Measurements from ENCODE around the gene COL16A1. TPM values are rescaled to one million over a fixed set of nuclear protein-coding genes. Genes with fewer than 3 reads are reported as not detected.

COL16A1 gene
- total RNA-seq: 100 to 1,000 TPM in 3 of 4 donors, 10 to 100 TPM in 1; 67.2 to 169 (median 149) TPM

GRCh38 chr1:31703431-31704270 is at the start of gene COL16A1:
TSS of gene COL16A1 (minus strand) at chr1:31704017. CDS start at chr1:31702193, 1,824 bp downstream.
- Histone ChIP-seq H3K27me3 (no peaks in the 10 kb centered on the region), H3K4me1 (peaks cover 7 to 71% (median 50%) of the 10 kb centered on the region in 3 donors)
- WGBS, 2 donors (ENCODE audit: low coverage in 1 of 2): no CpG with 5 or more reads among the region's 40 CpGs

GRCh38 chr1:31752952-31753475 is 49.2 kb upstream of the COL16A1 start:
- peaks cover 0 to 14% (median 9%) of the 10 kb centered on the region in 3 donors for H3K4me1 ChIP-seq
- 74% methylated on average over 9 of the region's 12 CpGs; no CpG with 5 or more reads in 1 of the 2 donors for WGBS, 2 donors (ENCODE audit: low coverage in 1 of 2)
- H3K27me3 ChIP-seq: peaks cover 5% of the 10 kb centered on the region
- no peak for TF ChIP-seq POLR2A (IDR thresholded peaks at IDR 0.05)
- TF ChIP-seq CTCF (IDR thresholded peaks at IDR 0.05): no peak
- TF ChIP-seq EP300 (IDR thresholded peaks at IDR 0.05): no peak
- H3K9me3 ChIP-seq: no peaks in the 10 kb centered on the region
- H3K4me3 ChIP-seq: no peak overlapping the region
- H3K27ac ChIP-seq: no peak overlapping the region
- H3K36me3 ChIP-seq: no peaks in the 10 kb centered on the region
- ATAC-seq: no peak

More at GRCh38 chr1:31703431-31704270, at the start of gene COL16A1:
- Histone ChIP-seq H3K27ac (peak within 1 kb of the TSS; percentile 44 to 92 (median 88)), H3K9me3 (no peaks in the 10 kb centered on the region), H3K4me3 (peak within 1 kb of the TSS; percentile 32 to 57), H3K36me3 (peaks cover 0 to 12% of the 10 kb centered on the region in 2 donors)
- peak; percentile 75 for ATAC-seq
- TF ChIP-seq CTCF (IDR thresholded peaks at IDR 0.05): peak in 2 of 4 experiments; percentile 13 to 23
- peak; percentile 84 for TF ChIP-seq POLR2AphosphoS5 (IDR thresholded peaks at IDR 0.05)
- TF ChIP-seq POLR2A (IDR thresholded peaks at IDR 0.05): peak; percentile 55
- no peak for TF ChIP-seq EP300 (IDR thresholded peaks at IDR 0.05)

GRCh38 chr1:31752258-31752657 is 48.4 kb upstream of the COL16A1 start:
- Histone ChIP-seq H3K27me3 (peaks cover 5% of the 10 kb centered on the region), H3K4me3 (no peak overlapping the region), H3K4me1 (peaks cover 0 to 14% (median 9%) of the 10 kb centered on the region in 3 donors), H3K27ac (no peak overlapping the region), H3K9me3 (no peaks in the 10 kb centered on the region), H3K36me3 (no peaks in the 10 kb centered on the region)
- 52 to 68% methylated on average over 2 to 3 of the region's 7 CpGs for WGBS, 2 donors (ENCODE audit: low coverage in 1 of 2)
- TF ChIP-seq POLR2A (IDR thresholded peaks at IDR 0.05) (no peak), POLR2AphosphoS5 (IDR thresholded peaks at IDR 0.05) (no peak), CTCF (IDR thresholded peaks at IDR 0.05) (no peak), EP300 (IDR thresholded peaks at IDR 0.05) (no peak)
- no peak for ATAC-seq

- no peaks in the 10 kb centered on the region for H3K36me3 ChIP-seq
- TF ChIP-seq EP300 (IDR thresholded peaks at IDR 0.05): no peak
- TF ChIP-seq POLR2AphosphoS5 (IDR thresholded peaks at IDR 0.05): no peak
- no peak for TF ChIP-seq CTCF (IDR thresholded peaks at IDR 0.05)
- TF ChIP-seq POLR2A (IDR thresholded peaks at IDR 0.05): no peak
- H3K27me3 ChIP-seq: peaks cover 5% of the 10 kb centered on the region
- 67 to 70% methylated on average over 1 of the region's 5 CpGs for WGBS, 2 donors (ENCODE audit: low coverage in 1 of 2)
- H3K4me1 ChIP-seq: peaks cover 0 to 17% (median 9%) of the 10 kb centered on the region in 3 donors
- H3K4me3 ChIP-seq: no peak overlapping the region
- no peak for ATAC-seq
- no peak overlapping the region for H3K27ac ChIP-seq
- no peaks in the 10 kb centered on the region for H3K9me3 ChIP-seq
Observed at GRCh38 chr1:31751822-31752241, 48.0 kb upstream of the COL16A1 start.
